Hepatocyte (in vitro differentiated cells): Measurements from ENCODE around the gene FYN.

Experiments used
- EZH2 ChIP-seq: fragments of 200-600 bp; sonication (generic); IDR thresholded peaks from 2 replicates; pipeline ENCODE4 v1.6.1; 2016; ENCODE audit warnings: antibody characterized with exemption, mild to moderate bottlenecking, borderline replicate concordance
- EZH2phosphoT487 ChIP-seq: fragments of 200-600 bp; sonication (generic); IDR thresholded peaks from one replicate; pipeline ENCODE4 v1.6.1; 2018; ENCODE audit warnings: antibody characterized with exemption, mild to moderate bottlenecking, low read depth, moderate library complexity; ENCODE audit not compliant: unreplicated experiment, severe bottlenecking

DNA sequence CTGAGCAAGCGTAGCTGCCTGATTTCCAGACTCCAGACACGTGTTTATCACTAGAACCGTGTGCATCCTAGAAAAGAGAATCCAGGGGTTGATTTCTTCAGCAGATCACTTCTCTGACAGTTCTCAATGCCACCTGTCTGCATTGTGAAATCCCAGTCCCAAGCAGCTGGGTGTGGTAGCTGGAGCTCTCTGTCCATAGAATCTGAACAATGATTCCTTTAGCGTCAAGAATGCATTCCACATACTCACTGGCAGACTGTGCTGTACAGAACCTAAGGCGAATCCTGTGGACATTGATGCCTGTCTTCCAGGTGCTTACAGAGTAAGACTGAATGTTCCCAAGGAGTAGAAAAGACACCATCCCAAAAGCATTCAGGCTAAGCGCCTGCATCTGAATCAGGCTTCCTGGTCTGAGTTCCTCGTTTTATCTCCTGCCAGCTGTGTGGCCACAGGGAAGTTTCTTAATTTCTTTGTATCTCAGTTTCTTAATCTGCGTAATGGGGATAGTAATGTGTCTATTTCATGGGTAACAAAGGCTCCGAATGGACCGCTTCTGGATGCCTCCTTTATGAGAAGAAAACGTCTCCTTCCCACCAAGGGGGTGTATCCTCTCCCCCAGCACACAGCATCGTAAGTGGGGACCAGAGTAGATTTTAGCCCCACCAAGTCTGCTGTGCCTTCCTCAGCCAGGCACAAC is 257.2 kb downstream of the FYN start:
- no peak for TF ChIP-seq EZH2
- TF ChIP-seq EZH2phosphoT487: no peak
